Heart right ventricle (tissue), 16 donors: ENCODE data around the gene HAPLN1. TPM values are rescaled to one million over a fixed set of nuclear protein-coding genes. Genes with fewer than 3 reads are reported as not detected.

Experiments
- ATAC-seq, 8 donors: fragments of 200-7000 bp; cut with Tn5 transposase; one replicate each; pipeline ENCODE4 v1.9.1; 2020; ENCODE audit warnings: mild to moderate bottlenecking in 8 of 8, moderate library complexity in 8 of 8, moderate number of reproducible peaks in 1 of 8
- DNase-seq, 2 donors: peaks; one replicate each; pipeline ENCODE4 v3.0.0-alpha.2; 2020
- H3K27ac ChIP-seq, 10 donors: fragments of 200-600 bp; sonication (generic) in 2 of 10; one replicate each; pipeline versions ENCODE4 v1.5.0 to v1.8.0; 2020 to 2022; ENCODE audit warnings: mild to moderate bottlenecking in 3 of 10
- H3K27me3 ChIP-seq, 7 donors: fragments of 200-600 bp; one replicate each; pipeline ENCODE4 v1.8.0; 2021 to 2022; ENCODE audit warnings: mild to moderate bottlenecking in 2 of 7
- H3K36me3 ChIP-seq, 9 donors: fragments of 200-600 bp; sonication (generic) in 1 of 9; one replicate each; pipeline versions ENCODE4 v1.5.0 to v1.8.0; 2020 to 2022; ENCODE audit warnings: mild to moderate bottlenecking in 2 of 9
- H3K4me1 ChIP-seq, 9 donors: fragments of 200-600 bp; sonication (generic) in 1 of 9; one replicate each; pipeline versions ENCODE4 v1.5.0 to v1.8.0; 2020 to 2022; ENCODE audit warnings: mild to moderate bottlenecking in 4 of 9
- H3K4me3 ChIP-seq, 10 donors: fragments of 200-600 bp; sonication (generic) in 2 of 10; one replicate each; pipeline versions ENCODE4 v1.5.0 to v1.8.0; 2020 to 2022; ENCODE audit warnings: mild to moderate bottlenecking in 7 of 10, moderate library complexity in 2 of 10
- H3K9me3 ChIP-seq, 11 donors: fragments of 200-600 bp in 10 of 11; sonication (generic) in 2 of 11; one replicate each; pipeline versions ENCODE4 v1.5.0 to v1.8.0; 2013 to 2022; ENCODE audit warnings: mild to moderate bottlenecking in 2 of 11, control low read depth in 1 of 11, moderate library complexity in 1 of 11
- WGBS, 2 donors: extraction: QIAGEN DNeasy Blood & Tissue Kit; methylation state at CpG; one replicate each; pipeline ENCODE4 v1.1.7; 2013; ENCODE audit warnings: inconsistent platforms in 1 of 2; 5-methylcytosine and 5-hydroxymethylcytosine counted together
- intact Hi-C, 10 donors: fragments of 100-400 bp; cut with DNase I; formaldehyde crosslinking; loops; one replicate each; pipeline versions ENCODE4 v1.11.1 to v1.14.2; 2022
- polyA plus RNA-seq, 2 donors: library from polyadenylated mRNA; stranded (reverse); fragments of 200-250 nt; gene quantifications; one replicate each; pipeline ENCODE4 v1.2.3, GENCODE V29; 2013
- total RNA-seq, 10 donors: library from RNA; stranded (reverse); fragmentation: NEBNext Ultra II Directional in 3 of 10; extraction: Animal tissue kit (Norgen Biotek cat#: 25700) in 3 of 10; gene quantifications; one replicate each; pipeline versions ENCODE4 v1.2.1 to v1.2.4, GENCODE V29; 2021 to 2023
- TF ChIP-seq, protein P1 (sequence below), 9 donors: fragments of 200-600 bp; sonication (generic) in 2 of 9; IDR thresholded peaks; one replicate each; pipeline versions ENCODE4 v1.5.0 to v1.8.0; 2021 to 2022; ENCODE audit warnings: antibody characterized with exemption in 9 of 9, mild to moderate bottlenecking in 5 of 9, moderate library complexity in 1 of 9
- donor health status: Arrhythmogenic right ventricular cardiomyopathy.
- donor health status: ischemic (EF 13 %, LVEDD 7.1; RV severe dilation, severe dysfunction).
- donor health status: healthy with polysubstance abuse.
- donor health status: DM: no; HTN: yes; CAD: no.
- donor health status: DM: no; HTN: no; CAD: no.
- donor health status: ischemic (EF 25% LVEDD 6.9; RV normal size, moderate dysfunction).
- donor health status: ischemic (EF 25% LVEDD 5.7; RV mildly dilated, moderate dysfunction).
- donor health status: healthy.
- donor health status: DM: yes; HTN: yes; CAD: no.
- donor health status: Ischemic cardiomyopathy.
- donor health status: ischemic (EF 35%, LVEDD 5.7; RV mildly dilated, moderate dysfunction).
- donor health status: nonischemic (EF 11% LVEDD 7.7; RV severe dilation, severe dysfunction).
- donor health status: DM: yes; HTN: yes; CAD: no.
- donor health status: PGD.
- donor health status: ischemic (EF 29% LVEDD 5.4; RV normal size, mild dysfunction).
- donor health status: nonischemic (EF 23%, LVEDD 6.1; RV moderate dilation, normal function).

The HAPLN1 gene
- total and polyA plus RNA-seq, 12 donors: 0.07 to 4.4 (median 1.0) TPM; not detected in 1

DNA sequence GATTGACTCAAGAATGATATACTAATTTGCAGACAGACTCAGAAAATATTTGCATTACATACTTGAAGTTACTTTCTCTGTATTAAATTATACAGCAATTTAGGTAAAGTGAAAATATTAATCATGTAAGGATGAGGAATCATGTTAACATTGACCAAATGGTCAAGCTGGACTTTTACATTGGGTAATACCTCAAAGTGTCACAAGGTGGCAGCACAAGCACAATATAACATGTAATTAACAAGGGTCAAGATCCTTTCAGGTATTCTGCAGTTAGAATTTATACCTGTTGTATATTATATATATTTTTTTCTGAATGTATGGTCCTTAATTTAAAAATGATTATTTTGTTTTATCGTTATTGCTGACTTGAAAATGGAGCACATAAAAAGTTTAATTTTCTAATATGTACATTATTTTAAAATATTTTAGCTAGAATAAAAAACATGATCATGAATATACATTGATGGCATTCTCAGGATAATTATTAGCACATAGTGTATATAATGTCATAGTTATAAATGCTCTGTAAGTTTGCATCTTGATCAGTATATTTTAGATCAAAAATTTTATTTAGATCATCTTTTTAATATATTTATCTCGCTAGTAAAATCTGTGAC is 8.6 kb downstream of the HAPLN1 start:
- H3K4me1 ChIP-seq: peaks cover 0 to 8% (median 0%) of the 10 kb centered on the region in 9 donors
- no peaks in the 10 kb centered on the region for H3K36me3 ChIP-seq
- no peak overlapping the region for H3K4me3 ChIP-seq
- intact Hi-C loops: no loop called here
- peaks cover 0 to 20% (median 0%) of the 10 kb centered on the region in 7 donors for H3K27me3 ChIP-seq
- TF ChIP-seq, protein P1, sequence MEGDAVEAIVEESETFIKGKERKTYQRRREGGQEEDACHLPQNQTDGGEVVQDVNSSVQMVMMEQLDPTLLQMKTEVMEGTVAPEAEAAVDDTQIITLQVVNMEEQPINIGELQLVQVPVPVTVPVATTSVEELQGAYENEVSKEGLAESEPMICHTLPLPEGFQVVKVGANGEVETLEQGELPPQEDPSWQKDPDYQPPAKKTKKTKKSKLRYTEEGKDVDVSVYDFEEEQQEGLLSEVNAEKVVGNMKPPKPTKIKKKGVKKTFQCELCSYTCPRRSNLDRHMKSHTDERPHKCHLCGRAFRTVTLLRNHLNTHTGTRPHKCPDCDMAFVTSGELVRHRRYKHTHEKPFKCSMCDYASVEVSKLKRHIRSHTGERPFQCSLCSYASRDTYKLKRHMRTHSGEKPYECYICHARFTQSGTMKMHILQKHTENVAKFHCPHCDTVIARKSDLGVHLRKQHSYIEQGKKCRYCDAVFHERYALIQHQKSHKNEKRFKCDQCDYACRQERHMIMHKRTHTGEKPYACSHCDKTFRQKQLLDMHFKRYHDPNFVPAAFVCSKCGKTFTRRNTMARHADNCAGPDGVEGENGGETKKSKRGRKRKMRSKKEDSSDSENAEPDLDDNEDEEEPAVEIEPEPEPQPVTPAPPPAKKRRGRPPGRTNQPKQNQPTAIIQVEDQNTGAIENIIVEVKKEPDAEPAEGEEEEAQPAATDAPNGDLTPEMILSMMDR (IDR thresholded peaks at IDR 0.05): peak; percentile 53 to 84 (median 77)
- WGBS, 2 donors: 50 to 55% methylated on average over 2 of the region's 2 CpGs
- peaks cover 0 to 10% (median 0%) of the 10 kb centered on the region in 11 donors for H3K9me3 ChIP-seq
- ATAC-seq (no peak), DNase-seq (peak in 1 of 2 donors; percentile 11)
- H3K27ac ChIP-seq: no peak overlapping the region

DNA sequence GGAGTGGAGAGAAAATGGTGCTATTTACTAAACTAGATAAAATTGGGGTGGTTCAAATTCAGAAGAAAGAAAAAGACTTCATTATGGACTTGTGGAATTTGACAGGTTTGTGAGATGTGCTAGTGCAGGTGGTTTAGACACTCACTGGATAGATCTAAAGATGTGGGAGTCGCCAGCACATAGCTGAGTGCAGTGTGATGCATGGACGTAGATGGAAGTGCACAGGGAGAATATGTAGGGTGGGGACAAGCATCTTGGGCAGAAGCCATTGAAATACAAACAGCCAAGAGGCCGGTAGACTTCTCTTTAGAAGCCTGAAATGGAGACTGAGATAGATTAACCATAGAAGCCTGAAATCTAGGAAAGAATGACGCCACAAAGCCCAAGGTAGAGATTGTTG is 10.7 kb downstream of the HAPLN1 start:
- Histone ChIP-seq H3K27me3 (peaks cover 0 to 13% (median 0%) of the 10 kb centered on the region in 7 donors), H3K9me3 (peaks cover 0 to 29% (median 0%) of the 10 kb centered on the region in 11 donors), H3K4me3 (no peak overlapping the region), H3K27ac (no peak overlapping the region), H3K4me1 (peaks cover 0 to 2% (median 0%) of the 10 kb centered on the region in 9 donors), H3K36me3 (no peaks in the 10 kb centered on the region)
- ATAC-seq (no peak), DNase-seq (no peak)
- intact Hi-C loops: no loop called here
- TF ChIP-seq, protein P1 (IDR thresholded peaks at IDR 0.05): no peak
- 62 to 73% methylated on average over 4 of the region's 4 CpGs for WGBS, 2 donors

DNA sequence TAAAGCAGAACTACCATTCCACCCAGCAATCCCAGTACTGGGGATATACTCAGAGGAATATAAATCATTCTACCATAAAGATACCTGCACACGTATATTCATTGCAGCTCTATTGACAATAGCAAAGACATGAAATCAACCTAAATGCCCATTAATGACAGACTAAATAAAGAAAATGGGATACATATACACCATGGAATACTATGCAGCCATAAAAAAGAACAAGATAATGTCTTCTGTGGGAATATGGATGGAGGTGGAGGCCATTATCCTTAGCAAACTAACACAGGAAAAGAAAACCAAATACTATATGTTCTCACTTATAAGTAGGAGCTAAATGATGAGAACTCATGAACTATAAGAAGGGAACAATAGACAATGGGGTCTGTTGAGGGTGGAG is 12.5 kb downstream of the HAPLN1 start:
- H3K4me1 ChIP-seq: no peaks in the 10 kb centered on the region
- 97 to 98% methylated on average over 1 of the region's 1 CpG for WGBS, 2 donors
- ATAC-seq (no peak), DNase-seq (no peak)
- H3K27me3 ChIP-seq: peaks cover 0 to 10% (median 0%) of the 10 kb centered on the region in 7 donors
- H3K27ac ChIP-seq: no peak overlapping the region
- H3K4me3 ChIP-seq: no peak overlapping the region
- intact Hi-C loops: no loop called here
- no peaks in the 10 kb centered on the region for H3K36me3 ChIP-seq
- H3K9me3 ChIP-seq: peaks cover 0 to 41% (median 0%) of the 10 kb centered on the region in 11 donors
- TF ChIP-seq, protein P1 (IDR thresholded peaks at IDR 0.05): no peak

DNA sequence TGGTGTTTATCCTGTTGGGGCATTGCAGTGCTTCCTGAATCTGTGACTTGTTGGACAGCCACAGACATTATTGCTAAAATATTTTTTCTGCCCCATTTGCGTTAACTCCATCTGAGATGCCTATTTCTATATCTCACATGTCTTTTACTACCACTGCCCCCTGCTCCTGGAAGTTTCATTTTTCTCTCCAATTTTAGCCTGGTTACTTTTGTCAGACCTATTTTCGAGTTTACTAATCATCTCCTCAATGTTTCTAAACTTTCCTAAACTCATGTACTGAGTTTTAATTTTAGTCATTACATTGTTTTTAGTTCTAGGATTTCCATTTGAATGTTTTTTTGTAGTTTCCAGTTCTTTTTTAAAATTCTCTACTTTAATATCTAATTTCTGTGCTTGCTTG is 17.6 kb downstream of the HAPLN1 start:
- WGBS, 2 donors: 76 to 82% methylated on average over 2 of the region's 2 CpGs
- H3K4me3 ChIP-seq: no peak overlapping the region

More for the DNA sequence above, 17.6 kb downstream of the HAPLN1 start:
- Histone ChIP-seq H3K9me3 (peaks cover 0 to 37% (median 0%) of the 10 kb centered on the region in 11 donors), H3K36me3 (no peaks in the 10 kb centered on the region), H3K27ac (no peak overlapping the region), H3K4me1 (no peaks in the 10 kb centered on the region), H3K27me3 (no peaks in the 10 kb centered on the region)
- DNase-seq: no peak
- no peak for ATAC-seq
- TF ChIP-seq, protein P1 (IDR thresholded peaks at IDR 0.05): no peak
- intact Hi-C loops: no loop called here
